OCI-M2 (cell line): ENCODE results near the gene DCC.

ENCODE experiments used
- DNase-seq: peaks from one replicate; lab custom pipeline; 2025; ENCODE audit not compliant: unreplicated experiment; lab: John Stamatoyannopoulos, UW

Gene DCC

DNA sequence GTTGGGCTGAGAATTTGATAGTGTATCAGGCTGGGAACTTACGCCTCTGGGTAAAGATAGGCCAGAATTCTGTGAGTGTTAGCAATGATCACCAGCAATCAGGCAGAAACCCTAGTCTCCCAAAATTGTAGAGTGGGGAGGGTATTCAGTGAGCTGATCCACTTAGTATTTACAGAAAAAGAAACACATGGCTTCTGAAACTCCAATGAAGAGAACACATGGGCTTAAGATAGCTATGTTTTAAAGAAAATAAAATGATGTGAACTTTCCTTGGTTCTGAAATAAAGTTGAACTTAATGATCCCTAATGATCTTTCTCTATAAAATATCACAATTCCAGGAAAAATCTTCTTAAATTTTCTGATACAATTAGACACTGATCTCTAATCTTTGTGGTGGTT, 472.8 kb downstream of the DCC start:
- DNase-seq = no peak

DNA sequence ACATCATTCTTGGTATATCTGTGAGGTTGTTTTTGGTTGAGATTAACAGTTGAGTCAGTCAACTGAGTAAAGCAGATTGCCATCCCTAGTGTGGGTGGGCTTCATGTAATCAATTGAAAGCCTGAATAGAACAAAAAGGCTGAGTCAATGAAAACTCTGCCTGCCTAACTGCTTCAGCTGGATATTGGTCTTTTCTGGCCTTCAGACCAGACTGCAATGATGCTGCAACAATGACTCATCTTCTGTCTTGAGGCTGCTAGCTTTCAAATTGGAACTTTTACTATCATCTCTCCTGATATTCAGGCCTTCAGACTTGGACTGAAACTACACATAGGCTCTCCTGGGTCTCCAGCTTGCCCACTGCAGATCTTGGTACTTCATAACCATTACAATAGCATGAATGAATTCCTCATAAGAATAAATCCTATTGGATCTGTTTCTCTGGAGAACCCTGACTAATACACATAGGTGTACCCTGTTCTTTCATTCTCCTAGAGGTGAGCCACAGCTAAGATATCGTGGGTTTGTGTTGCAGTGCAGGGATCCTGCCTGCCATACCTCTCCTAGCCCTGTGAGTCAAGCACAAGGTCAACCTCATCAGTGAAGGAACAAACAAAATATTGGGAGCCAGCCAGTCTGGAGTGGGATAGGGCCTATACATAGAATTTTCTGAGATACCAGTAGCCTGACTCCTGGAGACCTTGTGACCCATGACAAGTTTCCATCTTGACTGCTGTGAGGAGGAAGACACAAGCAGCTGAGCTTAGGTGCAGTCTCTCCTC, 473.8 kb downstream of the DCC start:
- DNase-seq = no peak

DNA sequence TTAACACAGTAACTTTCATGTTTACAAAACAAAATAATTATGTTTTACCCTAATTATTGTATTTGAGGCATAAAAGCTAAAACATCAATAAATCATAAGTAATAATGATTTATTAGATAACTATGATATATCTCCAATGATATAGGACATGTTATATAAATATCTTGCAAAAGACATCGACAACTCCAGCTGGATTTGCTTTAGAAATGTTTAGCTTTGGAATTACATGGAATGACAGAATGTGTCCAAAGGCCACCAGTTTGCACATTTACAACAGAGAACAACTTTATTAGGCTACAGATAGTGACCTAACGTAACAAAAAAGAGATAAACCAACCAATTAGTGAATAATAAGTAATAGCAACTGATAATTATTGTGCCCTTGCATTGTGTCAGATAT, 475.7 kb downstream of the DCC start:
- no peak for DNase-seq

DNA sequence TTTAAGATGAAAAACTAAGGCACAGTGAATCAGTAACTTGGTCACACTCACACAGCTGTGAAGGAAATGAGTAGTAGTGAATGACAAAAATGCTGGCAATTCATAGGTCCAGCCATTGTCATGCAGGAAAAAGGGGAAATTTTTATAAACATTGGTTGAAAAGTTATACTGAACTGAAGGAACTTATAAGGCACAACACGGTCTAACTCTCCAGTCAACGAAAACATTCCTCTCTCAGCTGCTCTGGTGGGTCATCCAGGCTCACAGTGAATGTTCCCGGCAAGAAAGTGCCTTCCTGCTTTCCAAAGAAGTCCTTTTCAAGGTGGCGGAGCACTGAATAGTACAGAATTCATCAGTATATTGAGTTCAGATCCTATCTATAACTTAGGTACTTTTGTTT, 476.1 kb downstream of the DCC start:
- no peak for DNase-seq

DNA sequence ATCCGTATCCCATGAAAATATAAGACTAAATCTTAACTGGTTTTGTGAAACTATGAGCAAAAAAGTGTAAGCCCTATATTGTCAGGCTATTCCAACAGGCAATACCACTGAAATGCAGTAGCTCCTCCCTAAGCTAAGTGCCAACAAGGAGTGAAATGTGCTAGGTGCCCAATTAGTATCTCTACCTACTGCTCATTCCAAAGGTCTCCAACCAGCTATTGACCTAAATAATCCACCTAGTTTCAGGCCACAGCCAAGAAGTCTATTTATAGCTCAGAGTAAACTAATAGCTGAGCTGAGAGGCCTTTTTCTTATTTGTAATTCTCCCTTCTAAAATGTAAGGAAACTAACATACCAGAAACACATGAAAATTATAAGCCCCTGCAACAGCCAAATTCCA, 482.2 kb downstream of the DCC start:
- DNase-seq = no peak

DNA sequence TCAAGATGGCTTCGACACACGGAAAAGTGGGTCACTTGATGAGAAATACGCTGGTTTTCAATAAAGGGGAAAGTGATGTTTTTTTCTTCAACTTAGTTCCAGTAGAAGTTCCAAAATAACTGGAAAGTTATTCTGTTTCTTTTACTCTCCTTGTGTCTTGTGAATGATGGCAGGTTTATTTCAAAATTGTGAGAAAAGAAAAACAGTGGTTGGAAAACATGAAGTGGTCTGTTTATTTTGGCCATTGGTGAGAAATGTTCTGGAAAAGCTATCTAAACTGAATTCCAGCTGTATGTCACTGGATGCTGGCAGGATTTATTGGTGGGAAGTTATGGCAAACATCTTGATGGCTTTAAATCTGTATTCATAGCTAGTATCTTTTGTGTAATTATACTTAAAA, 484.1 kb downstream of the DCC start:
- no peak for DNase-seq

DNA sequence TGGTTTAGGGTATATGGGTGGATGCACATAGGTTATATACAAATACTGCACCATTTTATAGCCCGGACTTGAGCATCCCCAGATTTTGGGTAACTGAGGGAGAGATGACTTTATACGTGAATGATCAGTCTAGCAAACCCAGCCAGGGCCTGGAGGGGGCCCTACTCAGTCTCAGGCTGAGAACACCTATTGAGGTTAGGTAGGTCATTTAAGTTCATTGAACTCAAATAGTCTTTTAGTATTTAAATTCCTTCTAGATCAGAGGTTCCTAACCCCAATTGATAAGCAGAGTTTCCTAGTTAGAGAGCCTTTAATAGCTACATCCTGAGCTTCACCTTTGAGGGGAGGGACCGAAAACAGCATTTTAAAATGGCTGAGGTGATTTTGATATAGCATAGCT, 487.0 kb downstream of the DCC start:
- no peak for DNase-seq

DNA sequence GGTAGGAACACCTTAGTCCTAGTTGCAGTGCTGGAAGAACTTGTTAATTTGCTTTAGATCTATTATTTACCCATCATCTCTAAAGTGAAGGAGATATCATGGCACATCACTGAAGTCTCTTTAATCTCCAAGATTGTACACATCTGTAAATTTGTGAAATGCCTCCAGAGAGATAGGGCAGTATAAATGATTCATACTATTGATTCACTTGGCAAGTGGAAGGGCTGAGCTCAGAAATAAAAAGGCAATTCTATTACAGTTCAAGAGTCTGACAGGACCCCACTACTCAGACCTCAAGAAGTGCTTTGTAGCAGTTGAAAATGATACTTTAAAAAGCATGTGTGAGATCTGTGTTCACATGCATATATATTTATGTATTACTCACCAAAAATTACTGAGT, 489.3 kb downstream of the DCC start:
- DNase-seq = no peak

DNA sequence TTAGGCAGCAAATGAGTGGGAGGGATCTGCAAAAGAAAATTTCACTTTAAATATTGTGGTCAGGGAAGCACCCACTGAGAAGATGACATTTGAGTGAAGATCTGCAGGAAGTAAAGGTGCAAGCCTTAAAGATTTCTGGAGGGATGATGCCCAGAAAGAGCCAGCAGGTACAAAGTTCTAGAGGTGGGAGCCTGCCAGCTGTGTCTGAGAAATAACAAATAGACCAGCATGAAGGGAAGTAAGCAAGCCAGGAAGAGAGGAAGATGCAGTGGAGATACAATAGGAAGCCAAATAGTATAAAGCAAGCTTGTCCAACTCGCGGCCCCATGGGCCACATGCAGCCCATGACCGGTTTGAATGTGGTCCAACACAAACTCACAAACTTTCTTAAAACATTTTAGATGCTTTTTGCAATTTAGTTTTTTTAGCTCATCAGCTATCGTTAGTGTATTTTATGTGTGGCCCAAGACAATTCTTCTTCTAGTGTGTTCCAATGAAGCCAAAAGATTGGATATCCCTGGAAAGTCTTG, 489.9 kb downstream of the DCC start:
- no peak for DNase-seq

DNA sequence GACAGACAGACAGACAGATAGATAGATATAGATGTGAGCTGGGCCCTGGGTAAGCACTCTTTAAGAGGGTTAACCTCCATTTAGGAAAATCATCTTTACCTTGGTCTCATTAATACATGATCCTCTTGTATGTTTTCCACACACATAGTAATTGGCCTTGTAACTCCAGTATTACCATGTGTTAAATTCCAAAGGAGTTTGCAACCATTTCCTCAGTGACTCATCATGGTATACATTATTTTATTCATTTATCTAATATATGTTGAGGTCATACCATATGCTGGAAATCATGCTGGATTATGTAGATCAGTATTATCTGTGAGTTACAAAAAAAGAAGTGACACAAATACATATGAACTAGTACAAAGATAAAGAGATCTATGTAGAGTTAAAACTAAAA, 504.3 kb downstream of the DCC start:
- DNase-seq = no peak

DNA sequence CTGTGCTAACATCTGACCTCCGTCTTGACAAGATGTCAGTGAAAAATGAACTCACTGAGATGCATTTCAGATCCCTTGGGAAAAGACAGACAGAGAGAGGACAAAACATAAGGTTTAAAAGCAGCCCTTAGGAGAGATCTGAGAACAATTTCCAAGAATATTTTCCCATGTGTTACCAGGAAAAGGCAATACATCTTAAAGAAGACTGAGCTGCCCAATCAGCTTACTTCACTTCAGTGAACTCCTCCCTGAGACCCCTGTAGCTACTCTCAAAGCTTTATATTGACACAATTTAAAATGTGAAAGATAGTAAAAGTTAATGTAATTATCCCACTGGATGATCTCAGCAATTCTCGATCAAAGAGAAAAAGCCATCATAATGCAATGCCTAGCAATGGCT, 505.0 kb downstream of the DCC start:
- no peak for DNase-seq

DNA sequence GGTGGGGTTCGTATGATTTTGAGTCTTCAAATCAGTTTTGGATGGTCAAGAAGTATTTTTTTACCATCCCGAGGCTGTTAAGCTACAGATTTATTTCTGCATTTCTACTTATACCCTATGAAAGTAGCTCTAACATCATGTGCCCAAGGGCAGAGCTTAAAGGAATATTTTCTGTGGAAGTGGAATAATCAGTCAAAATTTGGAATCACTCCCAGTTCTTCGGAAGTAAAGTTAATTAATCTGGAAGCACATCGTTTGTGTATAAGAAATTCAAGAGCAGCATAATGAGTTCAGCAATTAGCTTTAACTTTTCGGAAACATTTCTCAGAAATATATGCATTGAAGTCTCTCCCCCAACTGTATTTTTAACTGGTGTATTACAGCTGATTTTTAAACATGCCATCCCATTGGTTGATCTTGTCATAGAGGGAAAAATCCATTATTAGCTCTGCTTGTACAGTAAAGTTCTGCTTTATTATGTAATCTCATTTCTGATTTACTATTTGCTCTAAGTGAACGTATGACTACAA, 510.1 kb downstream of the DCC start:
- DNase-seq = no peak

DNA sequence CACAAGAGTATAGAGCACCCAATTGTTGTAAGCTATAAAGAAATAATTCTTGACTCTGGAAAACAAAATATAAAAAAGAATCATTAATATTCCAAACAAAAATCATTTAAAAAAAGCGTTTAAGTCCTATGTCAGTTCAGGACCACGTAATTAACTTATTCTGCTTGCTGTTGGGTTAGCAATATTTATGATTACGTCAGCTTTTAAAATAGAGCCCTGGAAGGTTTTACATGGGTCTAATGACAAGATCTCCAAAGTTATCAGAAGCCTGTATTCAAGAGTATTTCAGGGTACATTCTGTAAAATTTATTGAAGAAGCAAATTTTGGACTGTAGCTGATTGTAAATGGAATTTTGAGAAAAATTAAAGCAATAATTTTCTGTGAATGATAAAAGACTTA, 521.6 kb downstream of the DCC start:
- DNase-seq = no peak

DNA sequence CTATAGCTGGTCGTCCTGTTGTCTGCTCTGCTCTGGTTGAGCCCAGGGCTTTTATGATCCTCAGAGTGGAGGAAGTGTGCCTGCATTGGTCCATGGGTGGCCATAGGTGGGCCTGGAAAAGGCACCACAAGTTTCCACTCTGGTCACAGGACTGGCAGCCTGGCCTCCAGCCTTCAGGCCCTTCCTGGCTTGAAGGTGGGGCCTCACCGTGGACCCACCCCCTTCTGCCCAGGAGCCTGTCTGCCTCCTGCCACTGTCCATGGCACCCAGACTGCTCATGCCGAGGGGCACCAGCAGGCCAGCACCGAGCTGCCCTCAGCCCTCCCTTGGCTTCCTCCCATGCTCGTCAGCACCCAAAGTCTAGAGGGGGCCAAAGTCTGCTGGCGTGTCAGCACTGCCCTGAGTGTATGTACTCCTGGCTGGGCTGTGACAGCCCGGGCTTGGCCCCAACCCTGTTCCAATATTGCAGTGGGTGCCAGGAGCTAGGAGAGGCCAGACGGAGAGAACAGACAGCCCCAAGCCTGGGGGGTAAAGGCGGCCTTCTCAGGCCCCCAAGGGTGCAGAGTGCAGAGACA, 529.4 kb downstream of the DCC start:
- no peak for DNase-seq

DNA sequence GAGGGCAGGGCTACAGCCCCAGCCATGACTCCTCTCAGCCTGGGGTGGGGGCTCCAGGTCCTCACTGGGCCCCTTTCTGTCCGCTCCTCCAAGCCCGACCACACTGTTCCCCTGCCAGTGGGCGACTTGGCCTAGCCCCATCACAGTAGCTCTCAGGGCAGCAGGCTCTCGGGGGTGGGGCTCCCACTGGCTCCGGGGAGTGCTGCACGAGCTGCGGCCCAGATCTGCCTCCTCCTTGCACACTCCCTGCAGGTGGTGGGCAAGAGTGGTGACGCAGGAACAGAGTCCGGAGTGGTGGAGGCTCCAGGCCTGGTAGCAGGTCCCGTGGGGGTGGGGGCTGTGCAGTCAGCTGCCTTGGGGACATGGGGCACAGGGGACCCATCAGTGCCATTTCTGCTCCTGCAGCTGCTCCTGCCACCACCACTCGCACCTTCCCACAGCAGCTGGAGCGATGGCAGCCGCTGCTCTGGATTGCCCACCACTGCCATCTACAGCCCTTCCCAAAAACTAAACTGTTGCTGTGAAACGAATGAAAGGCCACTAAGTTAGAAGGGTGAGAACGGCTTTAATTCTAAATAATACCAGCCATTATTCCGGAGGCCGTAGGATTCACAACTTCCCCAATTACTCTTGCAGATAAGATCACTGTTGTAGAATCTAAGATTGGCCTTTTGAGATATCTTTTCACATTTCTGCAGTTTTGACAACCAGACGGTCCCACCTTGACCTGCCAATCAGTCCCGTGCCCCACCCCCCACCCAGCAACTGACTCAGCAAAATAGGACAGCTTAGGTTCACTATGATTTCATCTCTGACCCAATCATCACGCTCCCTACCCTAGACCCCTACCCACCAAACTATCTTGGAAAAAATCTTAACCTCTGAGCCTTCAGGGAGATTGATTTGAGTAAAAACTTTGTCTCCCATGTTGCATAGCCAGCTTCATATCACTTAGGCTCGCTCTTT, 530.2 kb downstream of the DCC start:
- no peak for DNase-seq

DNA sequence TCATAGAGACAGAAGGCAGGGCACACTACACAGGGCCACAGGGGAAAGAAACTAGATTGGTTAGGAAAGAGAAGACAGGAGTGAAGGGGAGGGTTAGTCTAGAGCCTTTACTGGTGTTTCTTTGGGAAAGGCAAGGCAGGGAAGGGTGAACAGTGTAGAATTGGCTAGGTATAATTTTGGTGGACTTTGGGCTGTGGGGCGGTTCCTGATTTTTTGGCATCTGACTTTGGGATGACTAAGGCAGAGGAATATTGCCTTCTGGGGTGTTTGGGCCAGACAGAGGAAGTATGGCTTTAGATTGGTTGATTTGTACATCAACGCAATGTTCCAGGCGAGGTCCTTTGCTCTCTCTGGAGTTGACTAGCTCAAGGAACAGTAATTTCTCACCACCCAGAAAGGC, 534.8 kb downstream of the DCC start:
- no peak for DNase-seq

DNA sequence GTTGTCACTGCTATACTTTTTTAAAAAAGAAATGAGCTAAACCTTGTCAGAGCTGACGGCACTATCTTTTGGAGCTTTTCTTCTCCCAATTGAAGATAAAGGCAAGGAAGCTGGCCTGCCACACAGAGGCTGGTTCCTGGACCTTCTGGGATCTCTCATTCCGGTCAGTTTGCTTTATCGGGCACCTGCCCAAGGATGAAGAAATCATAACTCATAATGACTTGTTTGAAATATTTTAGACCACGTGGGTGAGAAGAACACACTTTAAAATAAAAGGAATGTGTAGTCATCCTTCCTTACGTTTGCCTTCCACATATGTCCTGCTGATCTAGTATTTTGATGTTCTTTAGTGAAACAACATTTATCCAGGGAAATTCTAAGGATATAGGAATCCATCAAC, 535.7 kb downstream of the DCC start:
- no peak for DNase-seq

DNA sequence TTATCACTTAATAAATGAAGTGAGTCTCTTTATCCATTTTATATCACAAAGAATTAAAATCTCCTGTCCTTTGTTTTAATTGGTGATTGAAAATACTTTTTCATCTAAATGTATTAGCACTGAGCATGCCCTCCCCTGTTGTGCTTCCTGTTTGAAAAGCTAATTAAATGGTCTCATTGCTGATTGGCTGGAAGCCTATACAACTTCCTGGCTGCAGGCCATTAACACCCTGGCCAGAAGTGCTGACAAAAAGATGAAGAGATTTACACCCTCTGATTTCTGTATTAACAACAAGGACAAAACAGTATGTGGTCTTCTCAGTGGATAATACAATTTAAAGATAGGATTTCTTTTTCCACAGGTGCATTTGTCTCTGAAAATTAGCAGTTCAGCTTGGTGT, 548.0 kb downstream of the DCC start:
- DNase-seq = no peak

DNA sequence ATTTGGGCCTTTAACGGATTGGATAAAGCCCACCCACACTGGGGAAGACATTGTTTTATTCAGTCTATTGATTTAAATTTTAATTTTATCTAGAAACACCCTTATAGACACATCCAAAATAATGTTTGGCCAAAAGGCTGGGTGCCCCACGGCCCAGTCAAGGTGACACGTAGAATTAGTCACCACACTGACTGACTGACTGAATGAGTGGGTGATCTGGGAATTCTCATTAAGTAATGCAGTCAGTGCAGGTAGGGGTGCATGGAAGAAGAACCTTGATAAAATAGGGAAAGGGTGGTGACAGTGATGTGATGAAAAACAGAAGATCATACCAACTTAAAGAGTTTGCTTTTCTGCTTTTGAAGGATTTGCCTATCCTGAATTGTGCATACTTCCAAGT, 554.8 kb downstream of the DCC start:
- no peak for DNase-seq

DNA sequence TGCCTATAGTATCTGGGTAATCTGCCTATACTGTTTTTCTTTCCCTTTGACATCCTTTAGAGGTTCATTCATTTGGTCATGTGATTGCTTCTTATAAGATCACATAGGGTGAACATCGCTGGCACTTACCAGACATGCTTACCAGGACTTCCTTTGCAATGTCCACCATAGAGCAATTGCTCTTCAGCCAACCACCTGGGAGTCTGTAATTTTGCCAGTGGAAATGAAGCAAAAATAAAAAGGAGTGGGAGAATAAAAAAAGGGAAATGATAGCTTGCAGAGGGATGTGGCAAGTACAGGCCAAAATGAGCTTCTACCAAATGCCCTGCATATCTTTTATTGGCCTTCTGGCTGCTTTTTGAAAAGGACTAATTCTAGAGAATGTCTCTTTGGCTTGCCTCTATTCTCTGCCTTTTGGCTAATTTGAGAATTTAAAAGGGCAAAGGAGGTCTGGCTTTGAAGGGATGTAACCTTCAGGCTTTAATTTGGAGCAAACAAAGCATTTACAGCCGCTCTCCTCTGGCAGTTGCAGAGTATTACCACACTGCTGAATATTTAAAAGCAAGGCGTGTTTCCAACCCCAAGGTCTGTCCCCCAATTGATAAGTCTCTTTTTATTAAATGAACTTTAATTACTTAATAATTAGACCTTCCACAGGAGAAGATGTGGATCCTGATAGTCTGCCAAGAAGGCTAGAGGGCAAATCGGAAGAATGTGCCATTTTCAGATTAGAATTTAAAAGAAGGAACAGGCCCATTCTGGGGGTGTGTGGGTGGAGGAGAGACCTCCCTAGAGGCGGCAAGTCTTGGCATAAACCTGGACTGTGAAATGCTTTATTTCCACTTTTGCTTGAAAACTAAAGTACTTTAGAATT, 557.9 kb downstream of the DCC start:
- no peak for DNase-seq
